ENCODE measurements around the gene SPTAN1.

SPTAN1 gene

GRCh38 chr9:128629136-128629535 is 76.7 kb downstream of the SPTAN1 start:
- TF ChIP-seq TCF4 (CRISPR knock-in tag; IDR thresholded peaks at IDR 0.05; ENCODE audit: borderline replicate concordance) (no peak), TOX (CRISPR knock-in tag; IDR thresholded peaks at IDR 0.05; ENCODE audit: borderline replicate concordance) (no peak), ZNF565 (CRISPR knock-in tag; conservative IDR thresholded peaks at IDR 0.05; ENCODE audit: low read depth) (no peak), TSHZ2 (CRISPR knock-in tag; IDR thresholded peaks at IDR 0.05) (no peak), ESRRG (CRISPR knock-in tag; IDR thresholded peaks at IDR 0.05) (no peak), PATZ1 (CRISPR knock-in tag; IDR thresholded peaks at IDR 0.05; ENCODE audit: borderline replicate concordance) (no peak), ZNF70 (CRISPR knock-in tag; IDR thresholded peaks at IDR 0.05) (no peak), CSDC2 (CRISPR knock-in tag; IDR thresholded peaks at IDR 0.05) (no peak), ZFP3 (CRISPR knock-in tag; IDR thresholded peaks at IDR 0.05) (no peak), BACH2 (CRISPR knock-in tag; IDR thresholded peaks at IDR 0.05; ENCODE audit: borderline replicate concordance) (no peak), ZNF8 (CRISPR knock-in tag; IDR thresholded peaks at IDR 0.05) (no peak), POU6F1 (CRISPR knock-in tag; IDR thresholded peaks at IDR 0.05; ENCODE audit: borderline replicate concordance, low read depth) (no peak), ISL1 (CRISPR knock-in tag; IDR thresholded peaks at IDR 0.05) (no peak), SNAI2 (CRISPR knock-in tag; IDR thresholded peaks at IDR 0.05) (no peak), RARB (CRISPR knock-in tag; IDR thresholded peaks at IDR 0.05) (no peak), ZFP30 (CRISPR knock-in tag; IDR thresholded peaks at IDR 0.05) (no peak), PPARA (CRISPR knock-in tag; IDR thresholded peaks at IDR 0.05; ENCODE audit: borderline replicate concordance) (no peak), OSR1 (CRISPR knock-in tag; IDR thresholded peaks at IDR 0.05) (no peak)

GRCh38 chr9:128629852-128630545 is 77.6 kb downstream of the SPTAN1 start:
- ATAC-seq: no peak

More at GRCh38 chr9:128629136-128629535, 76.7 kb downstream of the SPTAN1 start:
- no peak for ATAC-seq

GRCh38 chr9:128631636-128632035 is 79.2 kb downstream of the SPTAN1 start:
- ATAC-seq: no peak
- TF ChIP-seq CSRNP3 (CRISPR knock-in tag; IDR thresholded peaks at IDR 0.05): no peak
- no peak for TF ChIP-seq ZFP30 (CRISPR knock-in tag; IDR thresholded peaks at IDR 0.05)
- no peak for TF ChIP-seq ISL1 (CRISPR knock-in tag; IDR thresholded peaks at IDR 0.05)
- TF ChIP-seq TSHZ2 (CRISPR knock-in tag; IDR thresholded peaks at IDR 0.05): no peak
- no peak for TF ChIP-seq PATZ1 (CRISPR knock-in tag; IDR thresholded peaks at IDR 0.05; ENCODE audit: borderline replicate concordance)

More at GRCh38 chr9:128629852-128630545, 77.6 kb downstream of the SPTAN1 start:
- no peak for TF ChIP-seq TCF4 (CRISPR knock-in tag; IDR thresholded peaks at IDR 0.05; ENCODE audit: borderline replicate concordance)

Measured in SK-N-SH treated with all-trans-retinoic acid at 6 μM for 48 hours (cell line).